Upper lobe of right lung (tissue), 1 donor: Measurements from ENCODE around the gene FEM1A. TPM values are rescaled to one million over a fixed set of nuclear protein-coding genes. Genes with fewer than 3 reads are reported as not detected.
"Not testable (repeated sequence)": the region's sequence is repeated elsewhere in the genome, so short reads cannot be mapped to it uniquely, and the experiment has no call there.

ENCODE experiments used
- ATAC-seq: fragments of 200-7000 bp; cut with Tn5 transposase; one replicate; pipeline ENCODE4 v1.9.1; 2020; ENCODE audit warnings: mild to moderate bottlenecking, moderate library complexity
- DNase-seq: peaks from one replicate; pipeline ENCODE4 v3.0.0-alpha.2; 2020
- H3K27ac ChIP-seq: fragments of 200-600 bp; one replicate; pipeline ENCODE4 v1.8.0; 2022
- H3K27me3 ChIP-seq: fragments of 200-600 bp; one replicate; pipeline ENCODE4 v1.8.0; 2022; ENCODE audit warnings: mild to moderate bottlenecking
- H3K36me3 ChIP-seq: fragments of 200-600 bp; one replicate; pipeline ENCODE4 v1.8.0; 2022
- H3K4me1 ChIP-seq: fragments of 200-600 bp; one replicate; pipeline ENCODE4 v1.8.0; 2022
- H3K4me3 ChIP-seq: fragments of 200-600 bp; one replicate; pipeline ENCODE4 v1.8.0; 2022; ENCODE audit warnings: mild to moderate bottlenecking
- H3K9me3 ChIP-seq: fragments of 200-600 bp; one replicate; pipeline ENCODE4 v1.8.0; 2022
- CTCF ChIP-seq: fragments of 200-600 bp; IDR thresholded peaks from one replicate; pipeline ENCODE4 v1.8.0; 2022; ENCODE audit warnings: antibody characterized with exemption
- intact Hi-C: fragments of 100-400 bp; cut with DNase I; formaldehyde crosslinking; loops from one replicate; pipeline ENCODE4 v1.11.0; 2022
- total RNA-seq: library from RNA; stranded (reverse); fragmentation: NEBNext Ultra II Directional; extraction: Animal tissue kit (Norgen Biotek cat#: 25700); gene quantifications from one replicate; pipeline ENCODE4 v1.2.1, GENCODE V29; 2021
- donor health status: DM: no; HTN: yes; CAD: no; lungs with severe emphysema.

The FEM1A gene
- total RNA-seq, 1 donor from 2014 or later = 12.4 TPM

GRCh38 chr19:4803736-4804695, 12.5 kb downstream of the FEM1A start:
- Histone ChIP-seq H3K36me3 (no peaks in the 10 kb centered on the region), H3K9me3 (no peaks in the 10 kb centered on the region), H3K27ac (no peak overlapping the region), H3K4me3 (no peak overlapping the region), H3K27me3 (no peaks in the 10 kb centered on the region), H3K4me1 (no peaks in the 10 kb centered on the region)
- intact Hi-C loops = loop anchor here (10.0 kb wide), 1 partner anchor 231 kb away; no protein-coding TSS in a partner anchor
- peak; percentile 78 for TF ChIP-seq CTCF
- peak; percentile 80 for DNase-seq
- ATAC-seq = peak; percentile 72

- not testable (repeated sequence) for ATAC-seq, DNase-seq, H3K27me3 ChIP-seq, H3K9me3 ChIP-seq, H3K4me3 ChIP-seq, H3K36me3 ChIP-seq, H3K27ac ChIP-seq, H3K4me1 ChIP-seq
- intact Hi-C loops = loop anchor here (5.0 to 10.0 kb wide), 2 partner anchors 47 to 230 kb away; no protein-coding TSS in a partner anchor
These were observed 13.6 kb downstream of the FEM1A start for GRCh38 chr19:4805140-4805539.

- TF ChIP-seq CTCF = no peak
- intact Hi-C loops = loop anchor here (5.0 to 10.0 kb wide), 2 partner anchors 46 to 228 kb away; no protein-coding TSS in a partner anchor
- Histone ChIP-seq H3K9me3 (no peaks in the 10 kb centered on the region), H3K4me1 (no peaks in the 10 kb centered on the region), H3K27me3 (no peaks in the 10 kb centered on the region), H3K4me3 (no peak overlapping the region), H3K36me3 (no peaks in the 10 kb centered on the region), H3K27ac (no peak overlapping the region)
- no peak for ATAC-seq
- no peak for DNase-seq
These were observed 14.8 kb downstream of the FEM1A start for GRCh38 chr19:4806384-4806783.

- peak; percentile 58 for ATAC-seq
These were observed 15.7 kb downstream of the FEM1A start for GRCh38 chr19:4807188-4807587.

GRCh38 chr19:4811328-4812131, 20.0 kb downstream of the FEM1A start:
- Histone ChIP-seq H3K27ac (no peak overlapping the region), H3K36me3 (peaks cover 2% of the 10 kb centered on the region), H3K4me3 (no peak overlapping the region), H3K27me3 (no peaks in the 10 kb centered on the region), H3K4me1 (peaks cover 16% of the 10 kb centered on the region), H3K9me3 (no peaks in the 10 kb centered on the region)
- TF ChIP-seq CTCF = peak; percentile 91
- ATAC-seq (peak; percentile 80), DNase-seq (peak; percentile 92)
- intact Hi-C loops = no loop called here

More at GRCh38 chr19:4807188-4807587, 15.7 kb downstream of the FEM1A start:
- no peak overlapping the region for H3K27ac ChIP-seq
- intact Hi-C loops = loop anchor here (5.0 to 10.0 kb wide), 2 partner anchors 45 to 228 kb away; no protein-coding TSS in a partner anchor
- TF ChIP-seq CTCF = no peak
- H3K4me1 ChIP-seq = no peaks in the 10 kb centered on the region
- no peaks in the 10 kb centered on the region for H3K9me3 ChIP-seq
- no peaks in the 10 kb centered on the region for H3K36me3 ChIP-seq
- peak; percentile 73 for DNase-seq
- H3K4me3 ChIP-seq = no peak overlapping the region
- H3K27me3 ChIP-seq = no peaks in the 10 kb centered on the region
